Retinal pigment epithelial cell (primary cell): ENCODE measurements around the gene NMD3.
A peak's percentile ranks its signal among the peaks of the same experiment; 100 is the strongest.
"Not testable (repeated sequence)": the region's sequence is repeated elsewhere in the genome, so short reads cannot be mapped to it uniquely, and the experiment has no call there.

ENCODE experiments used
- DNase-seq: peaks from one replicate; pipeline ENCODE4 v3.0.0-alpha.2; 2010; ENCODE audit warnings: low read depth
- H3K4me3 ChIP-seq: 2 replicates; pipeline ENCODE4 v1.5.1; 2011; ENCODE audit warnings: mild to moderate bottlenecking, low read length, control low read depth, moderate library complexity
- TF ChIP-seq, protein P1 (sequence below): conservative IDR thresholded peaks from 2 replicates; pipeline ENCODE4 v1.5.1; 2011; ENCODE audit warnings: low read depth, low read length, control low read depth, inconsistent platforms

Gene NMD3

DNA sequence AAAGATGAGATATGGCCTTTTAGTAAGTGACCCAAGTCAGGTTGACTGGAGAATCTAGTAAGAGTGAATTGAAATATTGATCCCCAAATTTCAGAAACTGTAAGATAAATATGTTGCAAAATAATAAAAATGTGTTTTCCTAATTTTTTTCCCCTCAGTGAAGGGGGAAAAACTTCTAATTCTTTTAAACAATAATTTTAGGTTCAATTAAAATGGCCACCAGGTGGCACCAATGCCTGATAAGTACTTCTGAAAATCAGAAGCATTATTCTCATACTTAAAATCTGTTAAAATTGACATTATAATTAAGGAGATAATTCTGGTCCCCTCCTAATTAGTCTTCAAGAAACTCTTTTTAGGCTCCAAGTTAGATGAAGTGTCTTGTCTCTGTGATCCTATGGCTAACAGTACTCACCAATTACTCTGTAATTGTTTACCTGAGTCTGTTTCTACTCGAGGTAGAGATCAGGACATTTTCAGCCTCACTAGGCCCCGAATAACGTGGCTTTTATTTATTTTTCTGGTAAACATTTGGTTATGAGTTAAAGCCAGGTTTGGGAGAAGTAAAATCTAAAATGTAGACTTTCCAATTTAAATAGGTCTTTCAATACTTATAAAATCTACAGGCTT lies 52.6 kb downstream of the NMD3 start:
- DNase-seq: no peak
- H3K4me3 ChIP-seq: no peak overlapping the region
- TF ChIP-seq, protein P1, sequence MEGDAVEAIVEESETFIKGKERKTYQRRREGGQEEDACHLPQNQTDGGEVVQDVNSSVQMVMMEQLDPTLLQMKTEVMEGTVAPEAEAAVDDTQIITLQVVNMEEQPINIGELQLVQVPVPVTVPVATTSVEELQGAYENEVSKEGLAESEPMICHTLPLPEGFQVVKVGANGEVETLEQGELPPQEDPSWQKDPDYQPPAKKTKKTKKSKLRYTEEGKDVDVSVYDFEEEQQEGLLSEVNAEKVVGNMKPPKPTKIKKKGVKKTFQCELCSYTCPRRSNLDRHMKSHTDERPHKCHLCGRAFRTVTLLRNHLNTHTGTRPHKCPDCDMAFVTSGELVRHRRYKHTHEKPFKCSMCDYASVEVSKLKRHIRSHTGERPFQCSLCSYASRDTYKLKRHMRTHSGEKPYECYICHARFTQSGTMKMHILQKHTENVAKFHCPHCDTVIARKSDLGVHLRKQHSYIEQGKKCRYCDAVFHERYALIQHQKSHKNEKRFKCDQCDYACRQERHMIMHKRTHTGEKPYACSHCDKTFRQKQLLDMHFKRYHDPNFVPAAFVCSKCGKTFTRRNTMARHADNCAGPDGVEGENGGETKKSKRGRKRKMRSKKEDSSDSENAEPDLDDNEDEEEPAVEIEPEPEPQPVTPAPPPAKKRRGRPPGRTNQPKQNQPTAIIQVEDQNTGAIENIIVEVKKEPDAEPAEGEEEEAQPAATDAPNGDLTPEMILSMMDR: peak; percentile 45

GRCh38 chr3:161274691-161275298 lies 53.7 kb downstream of the NMD3 start:
- H3K4me3 ChIP-seq: no peak overlapping the region
- TF ChIP-seq, protein P1: peak; percentile 66
- no peak for DNase-seq

GRCh38 chr3:161275919-161276318 lies 54.8 kb downstream of the NMD3 start:
- TF ChIP-seq, protein P1: no peak
- no peak for DNase-seq
- no peak overlapping the region for H3K4me3 ChIP-seq

GRCh38 chr3:161282387-161282786 lies 61.3 kb downstream of the NMD3 start:
- not testable (repeated sequence) for H3K4me3 ChIP-seq, DNase-seq

DNA sequence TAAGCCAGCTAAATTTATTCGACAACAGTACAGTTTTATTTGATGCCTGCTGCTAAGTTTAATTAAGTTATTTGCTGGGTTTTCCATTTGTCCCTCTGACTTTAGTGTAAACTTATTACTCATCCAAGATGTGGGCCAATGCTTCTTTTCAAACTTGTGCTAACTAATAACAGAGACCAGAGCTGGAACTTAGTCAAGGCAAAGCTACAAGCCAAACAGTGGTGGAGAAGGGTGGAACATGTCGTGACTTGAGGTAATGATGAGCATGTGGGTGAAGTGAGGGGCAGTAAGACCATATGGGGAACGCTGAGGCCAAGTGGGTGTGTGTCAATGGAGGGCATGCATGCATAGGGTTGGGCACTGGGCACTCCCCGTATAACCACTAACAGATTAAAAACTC lies 63.9 kb downstream of the NMD3 start:
- TF ChIP-seq, protein P1: no peak
- no peak overlapping the region for H3K4me3 ChIP-seq
- no peak for DNase-seq

DNA sequence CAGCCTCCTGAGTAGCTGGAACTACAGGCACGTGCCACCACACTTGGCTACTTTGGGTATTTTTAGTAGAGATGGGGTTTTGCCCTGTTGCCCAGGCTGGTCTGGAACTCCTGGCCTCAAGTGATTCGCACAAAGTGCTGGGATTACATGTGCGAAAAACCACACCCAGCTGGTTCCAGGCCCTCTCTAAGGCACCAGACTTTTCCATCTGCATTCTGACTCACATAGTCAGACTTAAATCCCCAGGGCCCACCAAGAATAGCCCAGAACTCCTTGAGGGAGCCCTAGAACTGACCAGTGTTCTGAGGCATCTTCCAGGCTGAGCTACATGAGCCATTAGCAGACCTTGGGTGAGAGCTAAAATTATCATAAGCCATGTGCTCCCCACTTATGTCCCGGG lies 68.1 kb downstream of the NMD3 start:
- no peak overlapping the region for H3K4me3 ChIP-seq
- TF ChIP-seq, protein P1: no peak
- no peak for DNase-seq

DNA sequence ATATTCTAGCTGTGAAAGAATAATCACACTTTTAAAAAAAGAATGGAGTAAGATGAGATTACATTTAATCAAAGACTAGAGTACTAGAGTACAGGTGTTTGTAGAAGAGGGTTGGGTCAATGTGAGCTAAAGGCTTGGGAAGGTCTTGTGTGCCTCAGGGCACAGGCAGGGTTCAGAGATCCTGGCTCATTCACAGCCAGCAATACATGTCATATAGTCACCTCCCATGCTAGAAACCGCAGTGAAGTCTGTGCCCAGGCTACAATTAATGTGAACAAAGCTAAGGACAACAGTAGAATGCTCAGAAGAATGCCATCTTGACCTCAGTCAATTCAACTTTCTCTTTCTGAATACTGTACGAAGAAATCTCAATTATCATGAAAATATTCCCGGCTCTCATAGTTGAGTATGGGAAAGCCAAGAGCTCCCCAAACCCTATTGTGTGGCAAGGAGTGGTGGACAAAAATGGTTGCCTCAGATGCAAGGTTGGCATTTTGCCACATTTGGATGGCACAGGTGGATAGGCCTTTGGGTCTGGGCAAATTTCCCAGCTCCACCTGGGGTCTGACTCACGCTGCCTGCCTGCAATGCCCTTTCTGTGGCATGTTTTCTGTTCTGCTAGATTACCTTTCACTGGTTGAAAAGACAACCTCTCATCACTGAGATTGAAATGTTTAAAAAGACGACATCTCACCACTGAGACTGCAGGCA lies 70.2 kb downstream of the NMD3 start:
- no peak overlapping the region for H3K4me3 ChIP-seq
- no peak for DNase-seq
- TF ChIP-seq, protein P1: no peak
